HG03039 (cell line): ENCODE data around the gene GPD1.
A peak's percentile ranks its signal among the peaks of the same experiment; 100 is the strongest.
"Not testable (repeated sequence)": the region's sequence is repeated elsewhere in the genome, so short reads cannot be mapped to it uniquely, and the experiment has no call there.

Experiments
- ATAC-seq: cut with Tn5 transposase; IDR thresholded peaks from one replicate; pipeline ENCODE4 v1.9.1; 2021; ENCODE audit warnings: mild to moderate bottlenecking, moderate library complexity; ENCODE audit not compliant: unreplicated experiment

The GPD1 gene

DNA sequence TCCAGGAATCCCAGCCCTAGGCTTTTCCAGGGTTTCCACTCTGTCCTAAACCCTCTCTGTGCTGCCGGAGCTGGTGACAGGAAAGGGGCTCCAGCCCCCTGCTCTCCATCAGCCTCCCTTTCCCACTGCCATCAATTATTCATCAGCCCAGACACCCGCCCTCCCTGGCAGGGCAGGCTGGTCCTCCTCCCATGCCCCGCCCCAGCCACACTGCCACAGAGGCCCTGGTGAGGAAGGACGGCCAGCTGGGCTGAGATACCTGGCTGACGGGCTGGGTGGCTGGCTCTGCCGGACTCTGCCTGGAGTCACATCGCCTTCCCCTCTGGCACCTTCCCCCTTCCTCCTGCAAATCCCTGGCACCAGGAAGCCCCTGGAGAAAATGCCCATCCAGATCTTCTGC, 30.6 kb upstream of the GPD1 start:
- ATAC-seq = no peak

DNA sequence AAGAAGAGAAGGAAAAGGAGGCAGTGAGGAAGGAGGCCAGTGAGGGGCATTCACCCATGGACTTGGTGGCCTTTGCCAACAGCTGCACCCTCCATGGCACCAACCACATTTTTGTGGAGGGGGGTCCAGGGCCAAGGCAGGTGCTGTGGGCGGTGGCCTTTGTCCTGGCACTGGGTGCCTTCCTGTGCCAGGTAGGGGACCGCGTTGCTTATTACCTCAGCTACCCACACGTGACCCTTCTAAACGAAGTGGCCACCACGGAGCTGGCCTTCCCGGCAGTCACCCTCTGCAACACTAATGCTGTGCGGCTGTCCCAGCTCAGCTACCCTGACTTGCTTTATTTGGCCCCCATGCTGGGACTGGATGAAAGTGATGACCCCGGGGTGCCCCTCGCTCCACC, 30.1 kb upstream of the GPD1 start:
- ATAC-seq = no peak

DNA sequence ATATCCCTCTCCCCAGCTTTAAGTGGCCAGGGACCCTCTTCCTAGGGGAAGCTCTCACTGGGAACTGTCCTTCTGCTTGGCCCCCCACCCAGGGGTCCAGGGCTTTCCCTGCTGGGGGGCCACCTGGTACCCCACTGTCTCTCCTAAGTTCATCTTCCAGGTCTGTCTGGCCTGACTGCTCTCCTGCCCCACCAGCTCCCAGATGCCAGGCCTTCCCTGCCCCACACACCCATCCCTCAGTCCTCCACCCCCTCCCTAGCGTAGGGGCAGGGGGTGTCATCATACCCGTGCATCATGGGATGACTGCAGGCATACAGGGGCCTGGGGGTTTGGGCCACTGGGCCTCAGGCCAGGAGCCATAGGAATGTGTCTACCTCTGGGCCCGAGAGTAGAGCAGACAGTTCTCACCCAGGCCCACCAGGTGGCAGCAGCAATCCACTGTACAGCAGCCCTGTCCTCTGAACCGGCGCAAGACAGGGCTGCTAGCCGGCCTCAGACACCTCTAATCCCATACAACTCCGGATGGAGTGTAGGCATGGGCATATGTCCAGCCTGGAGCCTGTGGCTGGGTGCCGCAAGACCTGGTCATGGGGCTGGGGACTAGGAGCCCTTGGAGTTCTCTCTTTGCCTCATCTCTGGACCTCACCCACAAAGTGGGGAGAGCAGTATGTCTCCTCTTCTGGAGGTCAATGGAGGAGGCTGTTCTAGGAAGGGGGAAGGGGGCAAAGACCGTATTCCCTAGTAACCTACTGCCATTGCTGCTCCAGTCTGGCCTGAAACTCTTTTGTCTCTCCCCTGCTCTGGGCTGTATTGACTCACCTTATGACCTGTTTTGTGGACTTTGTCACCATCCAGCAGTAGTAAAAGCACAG, 28.6 kb upstream of the GPD1 start:
- peak; percentile 57 for ATAC-seq

DNA sequence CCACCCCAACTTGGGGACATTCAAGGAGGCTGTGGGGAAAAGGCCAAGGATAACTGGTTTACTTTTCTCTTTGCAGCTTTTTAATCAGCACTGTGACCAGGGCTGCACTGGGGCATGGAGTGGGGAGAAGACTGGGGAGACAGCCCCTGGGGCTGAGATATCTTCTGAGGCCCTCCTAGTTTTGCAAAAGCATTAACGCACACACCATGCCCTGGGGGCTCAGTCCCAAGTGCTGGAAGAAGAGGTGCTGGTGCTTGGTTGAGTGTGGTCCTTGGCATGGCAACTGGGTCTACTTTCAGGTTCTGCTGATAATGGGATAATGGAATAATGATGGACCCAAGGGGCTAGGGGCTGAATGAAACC, 28.0 kb upstream of the GPD1 start:
- no peak for ATAC-seq

DNA sequence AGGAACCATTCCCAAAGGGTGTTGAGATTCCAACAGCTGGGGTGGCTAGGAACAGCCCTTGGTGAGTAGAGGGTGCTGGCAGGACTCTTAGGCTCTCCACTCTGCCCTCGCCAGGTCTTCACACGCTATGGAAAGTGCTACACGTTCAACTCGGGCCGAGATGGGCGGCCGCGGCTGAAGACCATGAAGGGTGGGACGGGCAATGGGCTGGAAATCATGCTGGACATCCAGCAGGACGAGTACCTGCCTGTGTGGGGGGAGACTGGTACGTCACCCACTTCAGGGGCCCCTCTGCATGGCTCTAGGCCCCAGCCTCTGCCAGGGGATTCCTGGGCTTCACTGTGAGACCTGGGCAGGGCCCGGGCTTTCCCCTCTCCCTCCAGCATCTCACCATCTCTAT, 26.7 kb upstream of the GPD1 start:
- ATAC-seq = no peak

DNA sequence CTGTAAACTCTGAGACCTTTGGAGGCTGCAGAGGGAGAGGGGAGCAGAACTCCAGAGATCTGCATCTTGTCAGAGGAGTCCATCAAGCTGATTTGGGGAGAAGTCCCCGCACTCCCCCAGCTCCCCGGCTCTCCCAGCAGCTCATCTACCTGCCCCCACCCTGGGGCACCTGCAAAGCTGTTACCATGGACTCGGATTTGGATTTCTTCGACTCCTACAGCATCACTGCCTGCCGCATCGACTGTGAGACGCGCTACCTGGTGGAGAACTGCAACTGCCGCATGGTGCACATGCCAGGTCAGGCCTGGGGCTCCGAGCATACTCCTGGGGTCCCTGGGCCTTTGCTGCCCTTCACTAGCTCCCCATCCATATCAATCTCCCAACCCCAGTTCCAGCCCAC, 25.5 kb upstream of the GPD1 start:
- no peak for ATAC-seq

DNA sequence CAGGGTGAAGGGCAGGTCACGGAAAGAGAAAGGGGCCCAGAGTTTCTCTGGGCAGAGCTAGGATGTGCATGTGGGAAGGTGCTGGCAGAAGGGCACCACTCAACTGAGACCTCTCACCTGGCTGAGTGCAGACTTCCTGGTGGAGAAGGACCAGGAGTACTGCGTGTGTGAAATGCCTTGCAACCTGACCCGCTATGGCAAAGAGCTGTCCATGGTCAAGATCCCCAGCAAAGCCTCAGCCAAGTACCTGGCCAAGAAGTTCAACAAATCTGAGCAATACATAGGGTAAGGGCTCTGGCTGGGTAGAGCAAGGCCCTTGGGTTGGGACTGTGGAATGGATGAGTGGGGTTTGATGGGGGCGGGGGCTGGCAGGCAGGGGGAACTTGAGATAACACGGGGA, 24.0 kb upstream of the GPD1 start:
- ATAC-seq = no peak

DNA sequence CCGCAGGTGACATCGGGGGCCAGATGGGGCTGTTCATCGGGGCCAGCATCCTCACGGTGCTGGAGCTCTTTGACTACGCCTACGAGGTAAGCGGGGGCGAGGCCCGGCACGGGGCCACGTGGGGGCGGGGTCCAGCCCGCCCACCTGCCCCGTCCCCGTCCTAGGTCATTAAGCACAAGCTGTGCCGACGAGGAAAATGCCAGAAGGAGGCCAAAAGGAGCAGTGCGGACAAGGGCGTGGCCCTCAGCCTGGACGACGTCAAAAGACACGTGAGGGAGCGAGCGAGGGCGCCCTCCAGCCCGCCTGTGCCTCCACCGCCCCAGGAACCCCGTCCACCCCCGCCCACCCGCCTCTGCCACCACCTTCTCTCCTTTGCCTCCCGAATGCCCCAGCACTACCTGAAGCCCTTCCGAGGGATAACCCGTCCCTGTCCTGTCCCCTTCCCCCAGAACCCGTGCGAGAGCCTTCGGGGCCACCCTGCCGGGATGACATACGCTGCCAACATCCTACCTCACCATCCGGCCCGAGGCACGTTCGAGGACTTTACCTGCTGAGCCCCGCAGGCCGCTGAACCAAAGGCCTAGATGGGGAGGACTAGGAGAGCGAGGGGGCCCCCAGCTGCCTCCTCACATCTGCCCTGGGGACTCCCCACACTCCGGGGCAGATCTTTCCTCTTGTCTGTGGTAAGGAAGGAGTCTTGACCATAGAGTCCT, 22.6 kb upstream of the GPD1 start:
- ATAC-seq = no peak

DNA sequence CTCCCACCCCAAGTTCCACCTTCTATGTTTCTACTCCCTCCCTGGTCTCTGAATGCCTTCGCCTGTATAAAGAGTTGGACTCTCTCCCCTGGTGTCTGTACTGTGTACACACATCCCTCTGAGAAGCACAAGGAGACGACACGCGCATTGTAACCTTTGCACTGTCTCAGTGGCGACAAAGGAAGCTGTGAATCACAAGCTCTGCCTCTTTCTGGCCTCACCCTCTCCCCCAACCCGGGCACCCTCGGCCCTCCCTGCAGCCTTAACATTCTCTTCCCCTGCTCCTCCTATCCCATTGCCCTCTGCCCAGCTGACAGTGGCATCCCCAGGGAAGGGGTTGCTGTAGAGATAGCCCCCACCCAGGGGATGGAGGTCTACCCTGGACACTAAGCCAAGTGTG, 21.2 kb upstream of the GPD1 start:
- no peak for ATAC-seq

DNA sequence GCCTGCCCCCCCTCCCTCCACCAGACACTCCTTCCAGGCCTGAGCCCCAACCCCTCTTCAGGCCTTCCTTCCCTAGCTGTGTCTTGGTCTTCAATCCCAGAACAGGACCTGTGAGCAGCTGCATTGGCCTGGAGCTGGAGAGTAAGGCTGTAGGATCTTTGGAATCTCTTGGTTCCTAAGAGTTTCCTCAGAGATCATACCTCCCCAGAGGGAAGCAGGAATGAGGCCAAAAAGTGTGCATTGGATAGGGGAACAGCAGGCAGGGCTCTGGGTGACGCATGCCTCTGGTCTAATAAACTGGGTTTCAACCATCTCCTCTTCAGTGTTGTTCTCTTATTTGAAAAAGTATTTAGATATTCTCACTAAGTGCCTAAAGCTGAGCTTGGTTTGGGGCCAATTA, 20.5 kb upstream of the GPD1 start:
- ATAC-seq = no peak

DNA sequence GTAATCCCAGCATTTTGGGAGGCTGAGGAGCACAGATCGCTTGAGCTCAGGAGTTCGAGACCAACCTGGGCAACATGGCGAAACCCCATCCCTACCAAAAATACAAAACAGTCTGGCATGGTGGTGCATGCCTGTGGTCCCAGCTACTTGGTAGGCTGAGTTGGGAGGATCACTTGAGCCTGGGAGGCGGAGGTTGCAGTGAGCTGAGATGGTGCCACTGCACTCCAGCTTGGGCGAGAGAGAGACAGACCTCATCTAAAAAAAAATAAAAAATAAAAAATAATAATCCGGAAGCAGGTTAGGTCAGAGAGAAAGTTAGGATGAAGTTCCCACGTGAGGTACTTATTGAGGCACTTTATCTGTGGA, 19.4 kb upstream of the GPD1 start:
- not testable (repeated sequence) for ATAC-seq

DNA sequence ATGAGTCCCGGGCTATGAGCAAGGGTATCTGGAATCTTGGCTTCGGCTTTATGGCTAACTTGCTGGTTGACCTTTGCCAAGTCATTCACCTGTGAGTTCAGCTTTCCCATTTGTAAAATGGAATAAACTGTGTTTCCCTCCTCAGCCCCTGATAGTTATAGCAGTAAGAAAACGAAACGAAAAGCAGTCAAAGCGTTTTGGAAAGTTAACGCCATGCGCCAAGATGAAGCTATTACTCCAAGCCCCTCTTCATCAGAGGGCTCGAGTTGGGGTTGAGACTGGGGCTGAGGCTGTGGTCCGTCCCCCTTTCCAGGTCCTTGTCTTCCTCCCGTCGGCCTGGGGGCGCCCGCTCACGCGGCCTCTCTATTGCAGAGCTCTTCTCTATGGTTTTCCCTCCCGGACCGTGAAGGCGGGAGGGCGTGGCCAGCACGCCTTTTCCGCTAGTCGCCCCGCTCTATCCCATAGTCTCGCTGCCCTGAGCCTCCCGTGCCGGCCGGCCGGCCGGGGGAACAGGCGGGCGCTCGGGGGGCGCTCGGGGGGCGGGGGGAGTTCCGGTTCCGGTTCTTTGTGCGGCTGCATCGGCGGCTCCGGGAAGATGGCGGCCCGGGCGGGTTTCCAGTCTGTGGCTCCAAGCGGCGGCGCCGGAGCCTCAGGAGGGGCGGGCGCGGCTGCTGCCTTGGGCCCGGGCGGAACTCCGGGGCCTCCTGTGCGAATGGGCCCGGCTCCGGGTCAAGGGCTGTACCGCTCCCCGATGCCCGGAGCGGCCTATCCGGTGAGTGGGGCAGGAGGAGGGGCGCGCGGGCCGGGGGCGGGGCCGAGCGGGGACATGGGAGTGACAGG, 18.8 kb upstream of the GPD1 start, which contains the start of gene SMARCD1:
SMARCD1 (plus strand) TSS at position 568 of the 840 bp plus-strand sequence; CDS start at position 596, 28 bp downstream.
- peak; percentile 90 for ATAC-seq

DNA sequence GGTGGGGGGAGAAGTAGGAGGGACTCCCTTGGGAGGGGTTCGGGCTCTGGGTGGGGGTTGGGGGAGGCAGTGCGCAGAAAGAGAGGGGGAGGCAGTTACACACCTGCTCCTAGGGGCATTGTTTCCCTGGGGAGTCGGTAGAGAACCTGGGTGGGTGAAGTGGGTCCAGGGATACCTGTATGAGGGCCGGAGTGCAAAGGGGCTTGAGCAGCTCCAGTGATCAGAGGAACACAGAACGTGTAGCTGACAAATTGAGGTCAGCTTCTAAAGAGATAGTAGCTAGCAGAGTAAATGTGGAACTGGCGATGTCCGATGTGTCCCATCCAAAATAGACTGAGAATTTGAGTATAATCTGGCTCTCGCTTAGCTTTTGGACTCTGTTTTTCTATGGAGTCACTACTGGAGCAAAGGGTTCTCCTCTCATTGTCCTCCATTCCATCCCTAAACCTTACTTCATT, 18.2 kb upstream of the GPD1 start:
- ATAC-seq = no peak

DNA sequence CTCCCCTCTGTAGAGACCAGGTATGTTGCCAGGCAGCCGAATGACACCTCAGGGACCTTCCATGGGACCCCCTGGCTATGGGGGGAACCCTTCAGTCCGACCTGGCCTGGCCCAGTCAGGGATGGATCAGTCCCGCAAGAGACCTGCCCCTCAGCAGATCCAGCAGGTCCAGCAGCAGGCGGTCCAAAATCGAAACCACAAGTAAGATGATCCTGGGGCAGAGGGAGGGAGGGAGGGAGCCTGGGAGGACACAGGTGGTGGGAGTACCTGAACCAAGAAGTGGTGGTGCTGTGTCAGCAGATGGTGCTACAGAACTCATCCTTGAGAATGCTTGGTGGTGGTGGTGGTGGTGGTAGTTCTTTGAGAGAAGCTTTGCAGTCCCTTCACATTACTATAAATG, 17.7 kb upstream of the GPD1 start:
- ATAC-seq = no peak

DNA sequence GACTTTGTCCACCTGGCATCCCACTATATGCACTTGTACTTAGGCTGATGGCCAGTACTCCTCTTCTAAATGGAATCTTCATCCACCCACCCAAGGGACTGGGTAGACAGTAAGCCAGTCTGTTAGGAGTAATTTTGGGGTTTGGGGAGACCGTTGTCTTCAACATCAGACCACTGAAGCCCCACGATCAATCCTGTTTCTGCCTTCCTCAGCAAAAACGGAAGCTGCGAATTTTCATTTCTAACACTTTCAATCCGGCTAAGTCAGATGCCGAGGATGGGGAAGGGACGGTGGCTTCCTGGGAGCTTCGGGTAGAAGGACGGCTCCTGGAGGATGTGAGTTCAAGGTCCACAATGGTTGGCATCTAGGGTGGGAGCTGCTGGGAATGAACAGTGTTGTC, 16.7 kb upstream of the GPD1 start:
- no peak for ATAC-seq

DNA sequence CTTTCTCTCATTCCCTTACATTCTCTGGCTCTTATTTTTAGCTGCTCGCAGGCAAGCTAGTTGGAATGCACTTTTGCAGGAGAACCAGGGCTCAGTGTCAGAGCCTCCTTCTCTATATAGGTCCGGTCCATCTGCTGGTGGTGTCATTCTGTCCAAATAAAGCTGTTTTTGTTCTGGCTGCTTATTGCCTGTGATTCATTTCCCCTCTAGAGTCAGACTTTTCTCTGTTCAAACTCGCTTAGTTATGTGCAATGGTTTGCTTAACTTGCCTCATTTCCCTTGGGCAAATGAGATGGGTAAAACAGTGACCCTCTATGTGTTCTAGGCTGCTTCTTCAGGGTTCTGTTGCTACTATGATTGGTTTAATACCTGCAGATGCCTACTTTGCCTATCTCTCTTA, 15.8 kb upstream of the GPD1 start:
- ATAC-seq = no peak

DNA sequence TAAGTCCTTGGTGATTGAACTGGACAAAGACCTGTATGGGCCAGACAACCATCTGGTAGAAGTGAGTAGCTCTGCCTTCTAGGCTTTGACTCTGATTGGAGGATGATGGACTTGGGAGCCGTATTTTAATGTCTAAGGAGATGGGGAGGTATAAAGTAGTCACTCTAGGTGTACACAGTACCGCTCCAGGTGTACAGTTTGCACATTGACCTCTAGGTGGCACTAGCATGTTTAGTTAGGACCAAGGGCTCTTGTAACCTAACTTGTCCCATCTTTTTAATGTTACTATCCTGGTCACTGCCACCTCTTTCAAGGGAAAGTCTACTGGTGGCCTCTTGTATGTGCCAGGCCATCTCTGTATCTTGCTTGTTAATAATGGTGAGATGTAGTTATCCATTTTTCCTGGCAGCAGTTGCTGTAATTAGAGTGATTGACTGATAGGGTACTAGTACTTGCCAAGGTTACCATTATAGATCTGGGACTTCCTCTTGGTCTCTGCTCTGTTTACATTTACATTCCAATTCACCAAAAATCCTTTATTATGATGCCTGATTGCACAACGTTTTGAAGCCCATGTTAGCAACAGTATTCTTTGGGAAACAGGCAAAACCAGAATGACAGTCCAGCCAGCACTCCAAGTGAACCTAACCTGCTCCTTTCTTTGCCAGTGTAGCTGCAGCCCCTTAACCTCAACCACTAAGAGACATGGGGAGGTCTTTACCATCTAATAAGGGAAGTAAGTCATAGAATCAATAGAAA, 15.1 kb upstream of the GPD1 start:
- ATAC-seq = no peak

DNA sequence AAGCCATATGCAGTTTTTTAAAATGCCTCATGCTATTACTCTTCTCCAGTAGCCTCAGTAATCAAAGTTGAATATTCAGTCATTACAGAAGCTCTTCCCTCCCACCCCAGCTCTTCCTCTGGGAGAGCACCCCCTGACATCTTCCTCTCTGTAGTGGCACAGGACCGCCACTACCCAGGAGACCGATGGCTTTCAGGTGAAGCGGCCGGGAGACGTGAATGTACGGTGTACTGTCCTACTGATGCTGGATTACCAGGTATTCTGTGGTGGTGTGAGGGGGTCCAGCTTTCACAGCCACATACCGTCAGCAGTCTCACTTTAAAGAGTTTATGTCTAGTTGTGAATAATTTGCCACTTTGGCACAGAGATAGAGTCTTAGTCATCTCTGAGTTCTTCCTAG, 14.1 kb upstream of the GPD1 start:
- ATAC-seq = no peak

DNA sequence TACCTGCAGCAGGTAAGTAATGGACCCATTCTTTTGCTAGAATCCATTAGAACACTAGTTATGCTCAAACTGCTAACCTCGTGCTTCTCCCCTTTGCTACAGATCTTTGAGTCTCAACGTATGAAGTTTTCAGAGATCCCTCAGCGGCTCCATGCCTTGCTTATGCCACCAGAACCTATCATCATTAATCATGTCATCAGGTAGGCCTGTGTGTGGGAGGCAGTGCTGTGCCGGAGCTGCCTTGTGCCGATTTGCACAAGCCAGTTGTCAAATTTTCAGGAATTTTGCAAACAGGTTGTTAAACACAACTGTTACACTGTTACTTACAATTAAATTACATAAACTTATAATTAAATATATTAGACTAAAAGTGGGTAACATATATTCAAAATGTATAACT, 13.4 kb upstream of the GPD1 start:
- ATAC-seq = no peak

DNA sequence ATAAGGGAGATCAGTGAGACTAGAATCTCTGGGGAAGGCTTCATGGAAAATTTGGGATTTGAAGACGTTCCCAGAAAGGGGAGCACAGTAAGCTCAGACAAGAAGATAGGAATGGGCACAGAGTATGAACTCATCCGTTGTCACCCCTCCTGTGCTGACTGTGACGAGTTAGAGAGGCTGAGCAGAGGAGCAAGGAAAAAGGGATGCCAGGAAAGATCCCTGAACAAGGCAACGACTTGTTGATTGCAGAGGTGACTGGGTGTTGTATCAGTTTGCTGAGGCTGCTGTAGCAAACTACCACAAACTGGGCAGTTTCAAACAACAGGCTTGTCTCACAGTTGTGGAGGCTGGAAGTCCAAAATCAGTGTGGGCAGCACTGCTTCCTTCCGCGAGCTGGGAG, 5.9 kb upstream of the GPD1 start:
- ATAC-seq = no peak
